ENCODE measurements around the gene PTGR3.

The PTGR3 gene

DNA sequence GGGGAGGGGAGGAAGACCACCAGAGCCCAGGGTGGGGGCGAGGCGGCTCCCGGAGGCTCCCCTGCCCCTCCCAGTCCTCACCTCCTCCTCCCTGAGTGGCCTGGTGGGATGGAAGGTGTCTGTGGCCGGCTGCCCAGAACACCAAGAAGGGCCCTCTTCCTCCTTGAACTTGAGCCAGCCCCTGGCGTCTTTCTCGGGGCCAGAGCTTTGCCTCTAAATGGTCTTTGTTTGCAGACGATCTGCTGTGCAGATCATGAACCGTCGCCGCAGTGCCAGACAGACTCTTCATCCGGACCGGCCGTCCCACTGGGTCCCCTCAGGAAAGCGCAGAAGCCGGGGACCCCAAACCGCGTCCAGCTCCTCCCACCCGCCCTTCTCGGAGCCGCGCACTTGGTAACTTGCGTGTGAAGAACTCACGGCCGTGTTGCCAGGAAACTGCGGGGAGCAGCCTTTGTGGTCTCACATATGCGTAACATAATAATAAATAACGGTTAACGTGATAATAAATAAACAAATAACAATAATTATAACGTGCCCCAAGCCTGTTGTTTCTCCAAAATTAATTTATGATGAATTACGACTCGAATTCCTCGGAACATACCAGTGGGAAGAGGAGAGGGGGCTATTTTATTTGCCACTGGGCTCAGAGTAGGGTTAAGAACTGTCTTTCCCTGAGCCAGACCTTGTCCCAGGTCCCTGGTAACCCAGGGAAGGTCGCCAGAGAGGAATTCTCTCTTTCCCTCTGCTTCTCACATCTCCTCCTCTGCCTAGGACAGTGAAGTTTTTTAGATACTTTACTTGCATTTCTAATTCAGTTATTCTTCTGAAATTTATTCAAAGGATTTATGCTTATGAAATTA lies 41.0 kb downstream of the PTGR3 start:
- DNase-seq = no peak

GRCh38 chr18:75167137-75167536 lies 41.8 kb downstream of the PTGR3 start:
- no peak for DNase-seq

GRCh38 chr18:75165926-75166325 lies 43.0 kb downstream of the PTGR3 start:
- DNase-seq = no peak

DNA sequence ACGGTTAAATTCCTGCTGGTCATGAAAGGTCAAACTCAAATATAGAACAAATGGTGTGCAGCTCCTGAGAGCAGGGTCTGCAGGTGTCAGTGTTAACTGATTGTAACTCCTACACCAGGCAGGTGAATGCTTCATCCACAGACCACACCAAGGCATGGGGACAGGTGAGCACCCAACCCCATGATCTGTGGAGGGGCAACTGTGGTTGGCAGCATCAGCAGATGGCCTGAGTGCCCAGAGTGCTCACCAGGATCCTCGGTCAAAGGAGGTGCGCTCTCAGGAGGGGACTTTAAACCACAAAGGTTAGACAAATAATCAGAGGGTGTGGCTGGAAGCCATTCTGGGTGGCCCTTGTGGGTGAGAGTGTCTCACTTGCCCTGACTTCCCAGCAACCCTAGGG lies 44.5 kb downstream of the PTGR3 start:
- no peak for DNase-seq

DNA sequence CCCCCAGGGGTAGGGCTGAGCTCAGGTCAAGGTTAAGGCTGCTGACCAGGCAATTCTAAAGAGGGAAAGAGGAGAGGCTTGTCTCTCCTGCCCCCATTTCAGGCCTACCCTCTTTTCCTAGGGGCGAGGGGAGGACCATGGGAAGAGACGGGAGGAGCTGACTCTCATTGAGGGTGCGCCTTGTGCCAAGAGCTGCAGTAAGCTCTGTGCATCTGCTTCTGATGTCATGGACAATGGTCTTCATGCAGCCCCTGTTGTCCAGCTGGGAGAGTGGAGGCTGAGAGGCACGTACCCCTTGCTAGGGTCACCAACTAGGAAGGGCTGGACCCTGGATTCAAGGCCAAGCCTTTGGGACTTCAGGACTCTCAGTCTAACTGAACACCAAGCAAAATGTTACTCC lies 45.2 kb downstream of the PTGR3 start:
- no peak for DNase-seq

DNA sequence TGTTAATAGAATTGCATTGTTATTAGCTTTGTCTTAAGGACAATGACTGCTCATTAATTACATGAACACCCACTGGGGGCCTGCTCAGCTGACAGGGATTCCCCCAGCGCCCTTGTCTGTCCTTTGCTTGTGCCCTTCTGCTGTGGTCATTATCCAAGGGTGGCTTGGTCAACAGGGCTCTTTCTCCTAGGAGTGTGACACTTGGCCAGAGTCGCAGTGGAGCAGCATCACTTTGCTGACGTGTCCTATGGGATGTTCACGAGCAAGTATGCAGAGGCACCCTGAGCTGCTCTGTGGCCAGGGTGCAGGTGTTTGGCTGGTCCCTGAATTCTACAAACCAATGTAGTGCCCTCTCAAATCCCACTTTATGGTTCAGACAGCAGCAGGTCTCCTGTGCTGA lies 46.0 kb downstream of the PTGR3 start:
- no peak for DNase-seq

GRCh38 chr18:75162467-75162866 lies 46.5 kb downstream of the PTGR3 start:
- DNase-seq = no peak

- DNase-seq = no peak
Measured at GRCh38 chr18:75161256-75162028, 47.5 kb downstream of the PTGR3 start.

DNA sequence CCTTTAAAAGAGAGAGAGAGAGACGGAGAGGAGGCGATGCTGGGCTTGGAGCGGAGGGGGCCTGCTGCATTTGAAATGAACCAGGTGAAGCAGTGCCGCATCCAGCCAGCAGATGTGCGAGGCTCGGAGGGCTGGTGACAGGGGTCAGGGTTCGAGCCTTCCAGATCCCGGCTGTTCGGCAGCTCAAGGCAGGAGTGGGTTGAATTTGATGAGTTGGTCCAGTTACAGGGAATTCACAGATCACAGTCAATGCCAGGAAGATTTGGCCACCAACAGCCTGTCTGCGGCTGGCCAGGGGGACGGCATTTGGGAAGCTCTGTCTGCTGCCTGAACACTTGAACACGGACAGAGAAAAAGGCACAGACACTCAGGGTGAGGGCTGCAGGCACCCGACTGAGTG lies 48.6 kb downstream of the PTGR3 start:
- DNase-seq = no peak

DNA sequence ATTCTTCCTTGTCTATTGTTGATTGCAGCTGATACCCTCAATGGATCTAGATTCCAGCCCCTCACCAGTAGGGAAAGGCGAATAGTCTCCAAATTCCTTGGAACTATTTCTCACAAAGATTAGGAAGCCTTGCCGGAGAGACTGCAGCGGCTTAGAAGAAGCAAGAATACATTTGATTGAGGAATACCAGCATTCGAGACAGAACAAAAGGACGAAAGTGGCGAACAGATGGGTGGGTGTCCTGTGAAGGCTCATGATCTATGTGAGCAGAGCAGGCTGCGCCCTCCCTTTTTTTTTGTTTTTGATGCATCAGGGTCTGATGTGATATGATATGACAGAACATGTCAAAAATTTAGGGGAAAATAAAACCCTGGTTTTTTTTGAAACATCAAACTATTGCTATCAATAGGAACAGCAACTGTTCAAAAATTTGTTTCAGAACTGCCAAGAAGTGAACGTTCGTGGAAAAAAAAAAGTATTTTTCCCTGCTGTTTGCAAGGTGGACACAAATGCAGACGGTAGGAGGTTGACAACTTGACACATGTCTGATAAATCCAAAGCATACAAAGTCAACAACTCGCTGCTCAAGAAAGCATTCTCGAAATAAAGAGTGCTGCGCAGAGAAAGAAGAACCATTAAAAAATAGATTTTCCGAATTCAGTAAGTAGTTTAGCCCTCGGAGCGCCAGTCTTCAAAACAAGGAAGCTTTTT lies 49.1 kb downstream of the PTGR3 start:
- no peak for DNase-seq

DNA sequence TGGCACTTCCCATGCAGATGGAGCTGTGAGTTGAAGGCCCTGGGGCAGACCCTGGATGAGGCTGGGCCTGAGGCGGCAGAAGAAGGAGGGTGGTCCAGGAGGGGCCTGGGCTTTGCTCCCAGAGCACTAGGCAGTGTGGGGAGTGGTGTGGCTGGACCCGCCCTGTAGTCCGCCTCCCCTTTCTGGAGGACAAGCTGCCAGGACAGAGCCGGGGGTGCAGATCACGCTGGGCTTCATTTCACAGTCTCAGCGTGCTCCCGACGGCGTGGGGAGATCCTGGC lies 49.8 kb downstream of the PTGR3 start:
- no peak for DNase-seq

Data from cerebellar nuclear complex (tissue), 1 donor.